Mucosa of rectum (tissue), 2 donors: ENCODE results near the gene DNAJB8.

Experiments used
- H3K27ac ChIP-seq, 2 donors: one replicate each; pipeline ENCODE4 v1.7.0; 2013; ENCODE audit warnings: inconsistent platforms in 2 of 2, low read depth in 2 of 2, low read length in 2 of 2
- H3K27me3 ChIP-seq, 2 donors: one replicate each; pipeline ENCODE4 v1.7.0; 2013; ENCODE audit warnings: low read length in 2 of 2; ENCODE audit not compliant: control insufficient read depth in 2 of 2, insufficient read depth in 2 of 2
- H3K36me3 ChIP-seq, 2 donors: one replicate each; pipeline ENCODE4 v1.7.0; 2013; ENCODE audit warnings: low read length in 2 of 2; ENCODE audit not compliant: control insufficient read depth in 2 of 2, insufficient read depth in 2 of 2
- H3K4me1 ChIP-seq, 2 donors: one replicate each; pipeline ENCODE4 v1.7.0; 2013; ENCODE audit warnings: low read length in 2 of 2, mild to moderate bottlenecking in 1 of 2; ENCODE audit not compliant: control insufficient read depth in 2 of 2, insufficient read depth in 2 of 2
- H3K4me3 ChIP-seq, 2 donors: one replicate each; pipeline ENCODE4 v1.7.0; 2013; ENCODE audit warnings: low read length in 2 of 2
- H3K9ac ChIP-seq, 2 donors: one replicate each; pipeline ENCODE4 v1.7.0; 2013; ENCODE audit warnings: low read length in 2 of 2, low read depth in 1 of 2, mild to moderate bottlenecking in 1 of 2
- H3K9me3 ChIP-seq, 2 donors: one replicate each; pipeline ENCODE4 v1.7.0; 2013; ENCODE audit warnings: low read length in 2 of 2; ENCODE audit not compliant: control insufficient read depth in 2 of 2
- donor health status: healthy.
- donor health status: Normal muscosa, but diverticular disease.

DNAJB8 gene

DNA sequence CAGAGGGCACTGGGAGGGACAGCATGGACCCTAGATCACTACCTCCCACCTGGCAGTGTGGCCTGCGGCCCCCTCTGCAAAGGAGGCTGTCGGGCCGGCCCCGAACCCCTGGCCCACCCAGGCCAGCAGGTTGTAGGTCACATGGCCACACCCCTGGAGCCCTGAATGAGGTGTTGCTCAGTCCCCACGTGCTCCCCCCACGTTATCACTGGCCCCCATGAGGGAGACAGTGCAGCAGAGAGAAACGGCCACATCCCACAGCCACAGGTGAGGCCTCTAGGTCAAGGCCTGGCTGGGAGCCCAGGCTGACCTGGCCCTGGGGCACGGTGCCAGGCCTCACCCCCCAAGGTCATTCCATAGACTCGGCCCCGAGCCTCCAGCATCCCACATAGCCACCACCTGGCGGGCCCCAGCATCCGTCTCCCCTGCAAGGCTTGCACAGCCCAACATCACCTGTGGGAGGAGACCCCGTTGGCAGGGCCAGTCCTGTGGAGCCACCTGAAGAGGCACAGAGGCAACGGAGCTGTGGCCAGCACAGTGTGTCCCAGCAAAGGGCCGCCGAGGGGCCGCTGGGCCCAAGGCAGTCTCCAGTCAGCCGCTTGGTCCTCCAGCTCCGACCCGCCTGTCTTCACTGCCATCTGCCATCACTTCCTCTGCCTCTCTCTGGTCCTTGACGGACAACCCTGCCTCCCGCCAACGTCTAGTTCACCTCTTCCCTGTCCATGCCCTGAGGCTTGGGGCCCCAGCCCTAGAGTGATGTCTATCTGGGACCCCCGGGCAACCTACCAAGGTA is 53.1 kb downstream of the DNAJB8 start:
- H3K27me3 ChIP-seq, result no peaks in the 10 kb centered on the region
- H3K9me3 ChIP-seq, result no peaks in the 10 kb centered on the region
- H3K4me3 ChIP-seq, result no peak overlapping the region
- no peaks in the 10 kb centered on the region for H3K36me3 ChIP-seq
- H3K9ac ChIP-seq, result no peak overlapping the region
- no peak overlapping the region for H3K27ac ChIP-seq
- H3K4me1 ChIP-seq, result no peaks in the 10 kb centered on the region

DNA sequence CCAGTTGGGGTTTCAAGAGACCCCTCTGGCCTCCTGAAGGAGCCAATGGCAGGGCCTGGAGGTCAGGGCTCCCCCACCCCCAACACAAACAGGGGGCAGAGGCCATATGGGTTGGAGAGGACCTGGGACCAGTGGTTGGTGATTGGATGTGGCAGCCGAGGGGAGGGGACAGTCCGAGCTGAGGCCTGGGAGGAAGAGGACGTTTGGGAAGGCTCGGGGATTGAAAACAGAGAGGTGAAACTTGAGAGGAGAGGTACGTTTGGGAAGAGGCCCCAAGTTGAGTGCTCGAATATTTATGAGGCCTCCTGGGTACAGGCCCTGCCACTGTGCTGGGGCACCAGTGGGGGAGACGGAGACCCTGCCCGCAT is 53.7 kb downstream of the DNAJB8 start:
- H3K9ac ChIP-seq, result no peak overlapping the region
- H3K4me3 ChIP-seq, result no peak overlapping the region
- no peak overlapping the region for H3K27ac ChIP-seq
- H3K9me3 ChIP-seq, result no peaks in the 10 kb centered on the region
- H3K36me3 ChIP-seq, result no peaks in the 10 kb centered on the region
- H3K27me3 ChIP-seq, result no peaks in the 10 kb centered on the region
- H3K4me1 ChIP-seq, result no peaks in the 10 kb centered on the region
